Lower leg skin (tissue), 3 donors: ENCODE data around the gene NCKAP5.

Source experiments
- POLR2A ChIP-seq, 2 donors: fragments of 450-650 bp; IDR thresholded peaks; one replicate each; pipeline ENCODE4 v1.6.1; 2016 to 2017; ENCODE audit warnings: antibody characterized with exemption in 2 of 2, mild to moderate bottlenecking in 1 of 2, moderate library complexity in 1 of 2
- TF ChIP-seq, protein P1 (sequence below), 3 donors: fragments of 450-650 bp; IDR thresholded peaks; one replicate each; pipeline ENCODE4 v1.5.1; 2016; ENCODE audit warnings: antibody characterized with exemption in 3 of 3, mild to moderate bottlenecking in 3 of 3, moderate library complexity in 2 of 3

DNA sequence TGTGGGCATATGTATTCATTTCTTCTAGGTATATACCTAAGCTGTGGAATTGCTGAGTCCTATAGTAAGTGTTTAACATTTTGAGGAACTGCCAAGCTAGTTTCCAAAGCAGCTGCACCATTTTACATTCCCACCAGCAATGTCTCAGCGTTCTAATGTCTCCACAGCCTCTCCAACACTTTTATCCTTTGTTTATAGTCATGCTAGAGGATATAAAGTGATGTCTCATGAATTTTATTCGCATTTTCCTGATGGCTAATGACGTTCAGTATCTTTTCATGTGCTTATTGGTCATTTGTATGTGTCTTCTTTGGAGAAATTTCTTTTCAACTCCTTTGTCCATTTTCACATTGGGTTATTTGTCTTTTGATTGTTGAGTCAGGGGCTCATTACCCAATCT lies 295.2 kb downstream of the NCKAP5 start:
- TF ChIP-seq POLR2A (IDR thresholded peaks at IDR 0.05), result no peak
- TF ChIP-seq, protein P1, sequence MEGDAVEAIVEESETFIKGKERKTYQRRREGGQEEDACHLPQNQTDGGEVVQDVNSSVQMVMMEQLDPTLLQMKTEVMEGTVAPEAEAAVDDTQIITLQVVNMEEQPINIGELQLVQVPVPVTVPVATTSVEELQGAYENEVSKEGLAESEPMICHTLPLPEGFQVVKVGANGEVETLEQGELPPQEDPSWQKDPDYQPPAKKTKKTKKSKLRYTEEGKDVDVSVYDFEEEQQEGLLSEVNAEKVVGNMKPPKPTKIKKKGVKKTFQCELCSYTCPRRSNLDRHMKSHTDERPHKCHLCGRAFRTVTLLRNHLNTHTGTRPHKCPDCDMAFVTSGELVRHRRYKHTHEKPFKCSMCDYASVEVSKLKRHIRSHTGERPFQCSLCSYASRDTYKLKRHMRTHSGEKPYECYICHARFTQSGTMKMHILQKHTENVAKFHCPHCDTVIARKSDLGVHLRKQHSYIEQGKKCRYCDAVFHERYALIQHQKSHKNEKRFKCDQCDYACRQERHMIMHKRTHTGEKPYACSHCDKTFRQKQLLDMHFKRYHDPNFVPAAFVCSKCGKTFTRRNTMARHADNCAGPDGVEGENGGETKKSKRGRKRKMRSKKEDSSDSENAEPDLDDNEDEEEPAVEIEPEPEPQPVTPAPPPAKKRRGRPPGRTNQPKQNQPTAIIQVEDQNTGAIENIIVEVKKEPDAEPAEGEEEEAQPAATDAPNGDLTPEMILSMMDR (IDR thresholded peaks at IDR 0.05), result no peak
